Activated CD8-positive, alpha-beta memory T cell treated with anti-CD3 and anti-CD28 coated beads, Interleukin-2, amount 10 ng/mL, durations not matched to agents 7 days and 5 days (primary cell): ENCODE results near the gene C1QTNF9. TPM values are rescaled to one million over a fixed set of nuclear protein-coding genes. Genes with fewer than 3 reads are reported as not detected.
"Not testable (repeated sequence)": the region's sequence is repeated elsewhere in the genome, so short reads cannot be mapped to it uniquely, and the experiment has no call there.

ENCODE experiments used
- ATAC-seq: fragments of 150-1000 bp; cut with Tn5 transposase; one replicate; pipeline ENCODE4 v1.10.0; 2021; ENCODE audit warnings: moderate library complexity
- CTCF ChIA-PET: fragments of 350-600 bp; sonication (Branson Sonifier 250); formaldehyde crosslinking; loops from one replicate; lab custom pipeline; 2021; ENCODE audit warnings: antibody characterized with exemption; lab: Charles Lee
- DNase-seq: peaks from one replicate; pipeline ENCODE4 v3.0.0-alpha.2; 2020
- H3K27ac Mint-ChIP-seq: one replicate; pipeline ENCODE4 v1.8.0; 2021; ENCODE audit warnings: mild to moderate bottlenecking, mixed read lengths
- H3K27me3 Mint-ChIP-seq: one replicate; pipeline ENCODE4 v1.8.0; 2021; ENCODE audit warnings: mixed read lengths
- H3K36me3 Mint-ChIP-seq: one replicate; pipeline ENCODE4 v1.8.0; 2021; ENCODE audit warnings: mild to moderate bottlenecking, mixed read lengths
- H3K4me1 Mint-ChIP-seq: one replicate; pipeline ENCODE4 v1.8.0; 2021; ENCODE audit warnings: mixed read lengths
- H3K4me3 Mint-ChIP-seq: one replicate; pipeline ENCODE4 v1.8.0; 2021; ENCODE audit warnings: mild to moderate bottlenecking, moderate library complexity, mixed read lengths
- H3K9me3 Mint-ChIP-seq: one replicate; pipeline ENCODE4 v1.8.0; 2022; ENCODE audit warnings: low read depth, mixed read lengths
- total RNA-seq, 2 experiments: library from RNA; stranded (reverse); gene quantifications; one replicate each; pipeline ENCODE4 v1.2.3, GENCODE V29; 2021

The C1QTNF9 gene
- total RNA-seq: not detected

DNA sequence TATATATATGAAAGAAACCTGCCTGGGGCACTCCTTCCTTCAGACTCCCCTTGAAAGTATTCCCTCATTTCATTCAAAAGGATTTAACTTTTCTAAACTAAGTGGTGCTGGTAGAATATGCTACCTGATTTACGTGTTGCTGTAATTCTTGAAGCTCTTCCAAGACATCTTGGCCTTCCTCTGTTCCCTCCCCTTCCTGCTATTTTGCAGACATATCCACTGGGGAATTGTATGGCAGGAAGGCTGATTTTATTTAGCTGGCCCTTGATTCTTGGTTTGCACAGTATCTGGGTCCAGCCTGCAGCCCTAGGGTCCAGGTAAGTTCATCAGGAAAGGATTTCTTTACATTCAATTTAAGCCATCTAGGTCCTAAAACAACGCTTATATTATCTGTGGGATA lies at the start of gene C1QTNF9:
Gene C1QTNF9 (plus strand): TSS at position 281 of the 400 bp plus-strand sequence. CDS start 6,424 bp downstream, outside the sequence.
- ATAC-seq, H3K4me3 Mint-ChIP-seq, H3K4me1 Mint-ChIP-seq, H3K9me3 Mint-ChIP-seq, H3K27ac Mint-ChIP-seq, H3K36me3 Mint-ChIP-seq, CTCF ChIA-PET, DNase-seq: not testable (repeated sequence)
- peaks cover 11% of the 10 kb centered on the region for H3K27me3 Mint-ChIP-seq

GRCh38 chr13:24261566-24261965 lies 47.8 kb upstream of the C1QTNF9 start:
- peak; percentile 41 for ATAC-seq
- Mint-ChIP-seq H3K27me3 (no peaks in the 10 kb centered on the region), H3K4me3 (peak overlapping the region; percentile 27), H3K27ac (peak overlapping the region; percentile 75), H3K4me1 (peaks cover 90% of the 10 kb centered on the region), H3K36me3 (peaks cover 39% of the 10 kb centered on the region), H3K9me3 (no peaks in the 10 kb centered on the region)
- CTCF ChIA-PET: interaction anchor here (0.9 to 1.8 kb wide), 6 partner anchors 9 to 37 kb away, joined by 3 to 9 read pairs (median 5); no protein-coding TSS in a partner anchor
- DNase-seq: no peak

GRCh38 chr13:24263632-24264031 lies 45.7 kb upstream of the C1QTNF9 start:
- DNase-seq: peak; percentile 39
- no peaks in the 10 kb centered on the region for H3K27me3 Mint-ChIP-seq
- CTCF ChIA-PET: interaction anchor here (0.7 to 1.8 kb wide), 5 partner anchors 9 to 44 kb away, joined by 3 to 9 read pairs (median 4); no protein-coding TSS in a partner anchor
- H3K4me3 Mint-ChIP-seq: peak overlapping the region; percentile 52
- no peak for ATAC-seq
- no peaks in the 10 kb centered on the region for H3K9me3 Mint-ChIP-seq
- H3K4me1 Mint-ChIP-seq: peaks cover 93% of the 10 kb centered on the region
- peaks cover 34% of the 10 kb centered on the region for H3K36me3 Mint-ChIP-seq
- H3K27ac Mint-ChIP-seq: peak overlapping the region; percentile 94

- H3K4me3 Mint-ChIP-seq: peak overlapping the region; percentile 52
- CTCF ChIA-PET: interaction anchor here (1.2 to 1.8 kb wide), 7 partner anchors 8 to 37 kb away, joined by 3 to 9 read pairs (median 6); no protein-coding TSS in a partner anchor
- H3K4me1 Mint-ChIP-seq: peaks cover 92% of the 10 kb centered on the region
- no peaks in the 10 kb centered on the region for H3K9me3 Mint-ChIP-seq
- H3K36me3 Mint-ChIP-seq: peaks cover 30% of the 10 kb centered on the region
- DNase-seq: peak; percentile 95
- ATAC-seq: peak; percentile 94
- H3K27ac Mint-ChIP-seq: peak overlapping the region; percentile 94
- H3K27me3 Mint-ChIP-seq: no peaks in the 10 kb centered on the region
Observed at GRCh38 chr13:24264976-24265375, 44.4 kb upstream of the C1QTNF9 start.

GRCh38 chr13:24265453-24265852 lies 43.9 kb upstream of the C1QTNF9 start:
- Mint-ChIP-seq H3K4me1 (peaks cover 91% of the 10 kb centered on the region), H3K27ac (peak overlapping the region; percentile 94), H3K36me3 (peaks cover 30% of the 10 kb centered on the region), H3K4me3 (peak overlapping the region; percentile 52), H3K27me3 (no peaks in the 10 kb centered on the region), H3K9me3 (no peaks in the 10 kb centered on the region)
- DNase-seq (no peak), ATAC-seq (no peak)
- CTCF ChIA-PET: interaction anchor here (0.7 to 1.6 kb wide), 6 partner anchors 9 to 38 kb away, joined by 3 to 9 read pairs (median 5); no protein-coding TSS in a partner anchor

DNA sequence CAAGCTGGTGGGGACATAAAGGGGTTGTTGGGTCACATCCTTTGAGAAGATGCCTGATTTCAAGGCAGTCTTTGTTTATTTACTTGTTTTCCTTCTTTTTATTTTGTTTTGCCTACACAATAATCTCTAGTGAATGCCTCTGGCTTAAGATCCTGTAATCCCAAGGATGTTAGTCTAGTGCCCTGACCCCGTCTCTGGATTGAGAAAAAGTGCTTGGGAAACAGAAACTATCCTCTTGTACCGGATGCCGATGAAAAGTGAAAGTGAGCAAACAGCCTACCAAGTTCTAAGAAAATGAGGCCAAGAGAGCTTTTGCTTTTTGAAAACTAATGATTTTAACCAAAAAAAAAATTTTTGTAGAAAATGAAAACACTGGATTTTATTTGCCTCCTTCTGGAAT lies 42.1 kb upstream of the C1QTNF9 start:
- CTCF ChIA-PET: interaction anchor here (1.1 to 2.2 kb wide), 3 partner anchors 12 to 39 kb away, joined by 4 to 8 read pairs (median 4); no protein-coding TSS in a partner anchor
- H3K9me3 Mint-ChIP-seq: no peaks in the 10 kb centered on the region
- ATAC-seq: no peak
- peaks cover 87% of the 10 kb centered on the region for H3K4me1 Mint-ChIP-seq
- H3K27ac Mint-ChIP-seq: peak overlapping the region; percentile 88
- H3K36me3 Mint-ChIP-seq: peaks cover 22% of the 10 kb centered on the region
- peak; percentile 64 for DNase-seq
- peak overlapping the region; percentile 70 for H3K4me3 Mint-ChIP-seq
- H3K27me3 Mint-ChIP-seq: no peaks in the 10 kb centered on the region

DNA sequence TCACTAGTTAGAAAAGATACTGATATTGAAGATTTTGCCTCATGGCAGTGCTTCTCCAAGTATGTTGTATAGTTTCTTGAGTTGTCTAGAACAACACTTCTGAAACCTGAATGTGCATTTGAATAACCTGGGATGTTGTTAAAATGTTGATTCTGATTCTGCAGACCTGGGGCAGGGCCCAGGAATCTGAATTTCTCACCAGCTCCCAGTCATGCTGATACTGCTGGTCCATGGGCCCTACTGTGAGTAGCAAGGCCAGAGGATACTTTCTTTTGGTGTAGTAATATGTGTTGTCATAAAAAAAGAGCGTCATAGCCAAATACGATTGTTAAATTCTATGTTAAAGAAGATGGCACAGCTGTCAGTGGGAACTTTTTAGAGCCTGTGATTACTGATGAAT lies 41.6 kb upstream of the C1QTNF9 start:
- DNase-seq: no peak
- H3K36me3 Mint-ChIP-seq: peaks cover 23% of the 10 kb centered on the region

GRCh38 chr13:24269821-24270220 lies 39.6 kb upstream of the C1QTNF9 start:
- Mint-ChIP-seq H3K36me3 (peaks cover 28% of the 10 kb centered on the region), H3K4me1 (peaks cover 88% of the 10 kb centered on the region), H3K27ac (peak overlapping the region; percentile 94), H3K4me3 (peak overlapping the region; percentile 77), H3K9me3 (no peaks in the 10 kb centered on the region), H3K27me3 (no peaks in the 10 kb centered on the region)
- DNase-seq: no peak
- CTCF ChIA-PET: interaction anchor here (1.2 to 3.1 kb wide), 8 partner anchors 8 to 309 kb away, joined by 3 to 9 read pairs (median 6); no protein-coding TSS in a partner anchor
- ATAC-seq: no peak

More for the DNA sequence above, 41.6 kb upstream of the C1QTNF9 start:
- H3K27me3 Mint-ChIP-seq: no peaks in the 10 kb centered on the region
- ATAC-seq: no peak
- peak overlapping the region; percentile 88 for H3K27ac Mint-ChIP-seq
- CTCF ChIA-PET: interaction anchor here (1.3 to 2.2 kb wide), 2 partner anchors 14 to 39 kb away, joined by 4 to 8 read pairs; no protein-coding TSS in a partner anchor
- peak overlapping the region; percentile 70 for H3K4me3 Mint-ChIP-seq
- H3K4me1 Mint-ChIP-seq: peaks cover 88% of the 10 kb centered on the region
- H3K9me3 Mint-ChIP-seq: no peaks in the 10 kb centered on the region

DNA sequence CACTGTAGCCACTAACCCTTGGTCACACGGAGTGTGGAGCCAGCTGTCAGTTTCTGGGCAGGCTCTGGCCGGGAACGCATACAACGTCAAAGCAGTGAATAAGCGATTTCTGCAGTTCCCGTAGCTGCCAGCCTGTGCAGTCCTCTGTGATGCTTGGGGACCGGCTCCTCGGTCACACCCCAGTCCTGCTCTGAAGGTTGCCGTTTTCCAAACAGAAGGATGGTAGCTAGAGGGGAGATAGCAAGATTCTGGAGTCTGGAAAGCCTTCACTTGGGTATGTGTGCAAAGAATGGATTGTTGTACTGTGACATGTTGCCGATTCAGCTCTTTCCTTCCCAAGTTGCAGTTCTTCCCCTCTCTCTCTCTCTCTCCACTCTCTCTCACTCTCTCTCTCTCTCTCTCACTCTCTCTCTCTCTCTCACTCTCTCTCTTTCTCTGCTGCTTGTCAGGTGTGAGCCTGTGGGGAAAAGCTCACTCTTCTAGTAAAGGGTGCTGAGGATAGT lies 38.7 kb upstream of the C1QTNF9 start:
- peak; percentile 59 for ATAC-seq
- H3K27ac Mint-ChIP-seq: peak overlapping the region; percentile 94
- H3K36me3 Mint-ChIP-seq: peaks cover 21% of the 10 kb centered on the region
- no peaks in the 10 kb centered on the region for H3K9me3 Mint-ChIP-seq
- H3K27me3 Mint-ChIP-seq: no peaks in the 10 kb centered on the region
- CTCF ChIA-PET: interaction anchor here (1.1 to 3.1 kb wide), 8 partner anchors 9 to 46 kb away, joined by 4 to 9 read pairs (median 6); no protein-coding TSS in a partner anchor
- H3K4me1 Mint-ChIP-seq: peaks cover 88% of the 10 kb centered on the region
- H3K4me3 Mint-ChIP-seq: peak overlapping the region; percentile 77
- peak; percentile 83 for DNase-seq

- peak overlapping the region; percentile 77 for H3K4me3 Mint-ChIP-seq
- peaks cover 89% of the 10 kb centered on the region for H3K4me1 Mint-ChIP-seq
- DNase-seq: no peak
- H3K27me3 Mint-ChIP-seq: no peaks in the 10 kb centered on the region
- CTCF ChIA-PET: interaction anchor here (1.1 to 3.1 kb wide), 5 partner anchors 10 to 46 kb away, joined by 5 to 9 read pairs (median 7); no protein-coding TSS in a partner anchor
- H3K9me3 Mint-ChIP-seq: no peaks in the 10 kb centered on the region
- ATAC-seq: no peak
- H3K27ac Mint-ChIP-seq: peak overlapping the region; percentile 94
- H3K36me3 Mint-ChIP-seq: peaks cover 22% of the 10 kb centered on the region
Observed at GRCh38 chr13:24271231-24271600, 38.2 kb upstream of the C1QTNF9 start.

DNA sequence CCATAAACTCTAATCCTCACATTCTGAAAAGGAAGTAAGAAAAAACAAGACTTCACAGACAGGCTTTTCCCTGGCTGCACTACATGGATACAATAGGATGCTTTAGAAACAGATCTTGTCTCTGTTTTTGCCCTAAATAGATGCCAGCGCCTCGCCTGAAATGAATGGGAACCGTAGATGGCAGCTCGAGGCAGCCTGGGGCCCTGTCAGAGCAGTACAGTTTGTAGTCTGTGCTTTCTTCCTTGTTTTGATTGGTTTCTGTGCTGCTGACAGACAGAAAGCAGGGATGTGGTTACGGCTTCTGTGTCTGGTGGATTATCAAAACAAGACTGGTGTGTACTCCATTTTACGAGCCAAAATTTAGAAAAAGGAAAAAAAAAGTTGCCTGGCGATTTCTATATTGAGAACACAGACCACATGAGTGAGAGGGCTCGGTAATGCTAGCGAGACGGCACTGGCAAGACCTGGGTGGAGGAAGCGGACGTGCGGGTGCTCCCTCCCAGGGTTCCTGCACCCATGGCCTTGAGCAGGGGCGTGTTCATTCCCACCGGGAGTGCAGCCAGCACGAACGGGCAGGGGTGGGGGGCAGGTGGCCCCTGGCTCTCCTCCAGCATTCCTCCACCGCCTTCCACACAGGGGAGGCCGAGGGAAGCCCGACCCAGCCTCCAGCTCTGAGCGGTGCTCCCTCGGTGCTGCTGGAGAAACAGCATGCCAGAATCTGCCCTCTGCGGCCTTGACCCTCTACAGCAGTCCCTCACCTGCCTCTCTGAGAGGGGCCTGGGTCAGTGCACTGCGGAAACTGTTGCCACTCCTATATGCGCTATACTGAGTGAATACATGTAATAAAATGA lies 37.6 kb upstream of the C1QTNF9 start:
- H3K27me3 Mint-ChIP-seq: no peaks in the 10 kb centered on the region
- no peaks in the 10 kb centered on the region for H3K9me3 Mint-ChIP-seq
- H3K4me3 Mint-ChIP-seq: peak overlapping the region; percentile 77
- DNase-seq (peak; percentile 83), ATAC-seq (peak; percentile 79)
- H3K36me3 Mint-ChIP-seq: peaks cover 21% of the 10 kb centered on the region
- CTCF ChIA-PET: interaction anchor here (1.3 to 3.1 kb wide), 5 partner anchors 8 to 47 kb away, joined by 4 to 7 read pairs (median 7); no protein-coding TSS in a partner anchor
- H3K4me1 Mint-ChIP-seq: peaks cover 89% of the 10 kb centered on the region
- H3K27ac Mint-ChIP-seq: peak overlapping the region; percentile 94

- H3K27me3 Mint-ChIP-seq: no peaks in the 10 kb centered on the region
- peak overlapping the region; percentile 94 for H3K27ac Mint-ChIP-seq
- peak; percentile 43 for DNase-seq
- peak overlapping the region; percentile 77 for H3K4me3 Mint-ChIP-seq
- H3K9me3 Mint-ChIP-seq: no peaks in the 10 kb centered on the region
- H3K4me1 Mint-ChIP-seq: peaks cover 86% of the 10 kb centered on the region
- ATAC-seq: no peak
- CTCF ChIA-PET: interaction anchor here (1.3 to 1.4 kb wide), 2 partner anchors 8 to 21 kb away, joined by 4 to 7 read pairs; no protein-coding TSS in a partner anchor
- H3K36me3 Mint-ChIP-seq: peaks cover 18% of the 10 kb centered on the region
Observed at GRCh38 chr13:24272452-24273161, 36.8 kb upstream of the C1QTNF9 start.
